Activated T-helper 2 cell treated with anti-CD3 and anti-CD28 coated beads, Interferon-gamma antibody, Interleukin-2, Interleukin-4, amounts not matched to agents 10 μg/mL and 5 μg/mL and 100 μg/mL, durations not matched to agents 14 hours and 24 hours and 36 hours (primary cell): ENCODE measurements around the gene GSG1L. TPM values are rescaled to one million over a fixed set of nuclear protein-coding genes. Genes with fewer than 3 reads are reported as not detected.

Experiments
- DNase-seq: peaks from one replicate; pipeline ENCODE4 v3.0.0; 2021; ENCODE audit warnings: low spot score
- H3K27ac Mint-ChIP-seq: one replicate; pipeline ENCODE4 v1.8.0; 2021; ENCODE audit warnings: mixed read lengths
- H3K27me3 Mint-ChIP-seq: one replicate; pipeline ENCODE4 v1.8.0; 2021; ENCODE audit warnings: low read depth, mixed read lengths
- H3K36me3 Mint-ChIP-seq: one replicate; pipeline ENCODE4 v1.8.0; 2021; ENCODE audit warnings: low read depth, mixed read lengths
- H3K4me1 Mint-ChIP-seq: one replicate; pipeline ENCODE4 v1.8.0; 2021; ENCODE audit warnings: low read depth, mixed read lengths
- H3K4me3 Mint-ChIP-seq: one replicate; pipeline ENCODE4 v1.8.0; 2021; ENCODE audit warnings: low read depth, mild to moderate bottlenecking, moderate library complexity, mixed read lengths
- H3K9me3 Mint-ChIP-seq: one replicate; pipeline ENCODE4 v1.8.0; 2021; ENCODE audit warnings: mixed read lengths
- intact Hi-C: fragments of 100-400 bp; cut with micrococcal nuclease; formaldehyde crosslinking; loops from one replicate; pipeline ENCODE4 v1.15.1; 2023
- total RNA-seq: library from RNA; stranded (reverse); gene quantifications from 2 replicates; pipeline ENCODE4 v1.2.3, GENCODE V29; 2022

Gene GSG1L
- total RNA-seq, 1 donor from 2014 or later, result not detected

DNA sequence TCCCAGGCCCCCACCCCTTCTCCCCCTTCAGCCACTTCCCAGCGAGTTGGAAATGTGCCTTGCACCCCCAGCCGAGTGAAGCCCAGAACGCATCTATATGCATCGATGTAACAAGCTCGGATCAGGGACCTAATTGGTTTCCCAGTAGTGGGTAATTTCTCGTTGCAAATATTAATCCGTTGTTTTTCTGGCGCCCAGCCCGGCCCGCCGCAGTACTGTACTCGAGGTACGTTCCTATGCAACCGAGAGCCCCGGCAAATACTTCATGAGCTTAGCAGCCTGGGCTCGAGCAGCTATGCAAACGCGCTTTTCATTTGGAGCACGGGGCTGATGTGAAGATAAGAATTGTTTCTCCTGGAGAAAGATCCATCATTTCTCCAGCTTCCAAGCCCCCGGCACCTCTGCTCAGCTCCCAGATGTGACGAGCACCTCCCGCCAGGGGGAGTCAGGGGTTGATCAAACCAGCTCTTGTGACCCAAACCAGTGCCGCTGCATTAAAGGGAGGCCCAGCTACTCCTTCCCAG, 283.8 kb downstream of the GSG1L start:
- H3K27me3 Mint-ChIP-seq, result no peaks in the 10 kb centered on the region
- H3K4me3 Mint-ChIP-seq, result no peak overlapping the region
- intact Hi-C loops, result no loop called here
- H3K9me3 Mint-ChIP-seq, result no peaks in the 10 kb centered on the region
- DNase-seq, result no peak
- no peaks in the 10 kb centered on the region for H3K36me3 Mint-ChIP-seq
- H3K27ac Mint-ChIP-seq, result no peak overlapping the region
- no peaks in the 10 kb centered on the region for H3K4me1 Mint-ChIP-seq

DNA sequence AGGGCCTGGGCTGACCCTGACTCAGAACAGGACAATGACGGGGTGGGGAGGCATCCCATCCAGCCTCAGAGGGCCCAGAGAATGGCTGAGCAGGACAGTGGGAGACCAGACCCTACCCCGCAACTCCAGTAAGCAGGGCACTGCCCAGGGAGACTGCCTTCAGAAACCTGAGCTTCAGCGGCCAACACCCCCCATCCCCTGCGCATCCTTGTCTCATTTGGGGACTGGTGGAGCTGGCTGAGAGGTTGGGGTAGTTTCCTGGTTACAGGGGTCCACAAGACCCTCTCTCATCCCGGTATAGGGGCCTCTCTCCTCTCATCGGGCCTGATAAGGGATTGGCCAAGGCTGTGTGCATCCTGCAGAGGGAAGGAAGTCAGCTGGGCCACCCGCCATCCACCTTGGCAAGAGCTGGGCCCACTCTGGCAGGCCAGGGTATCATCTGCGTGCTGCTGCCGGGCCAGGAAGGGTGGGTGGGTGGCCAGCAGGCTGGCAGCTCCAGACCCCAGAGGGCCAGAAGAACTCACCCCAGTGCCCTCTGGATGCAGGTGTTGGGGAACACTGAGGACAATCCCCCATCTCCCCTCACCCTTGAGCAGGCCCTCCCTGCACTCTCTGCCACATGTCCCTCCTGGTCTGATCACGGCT, 284.5 kb downstream of the GSG1L start:
- Mint-ChIP-seq H3K4me1 (no peaks in the 10 kb centered on the region), H3K27me3 (no peaks in the 10 kb centered on the region), H3K4me3 (no peak overlapping the region), H3K36me3 (no peaks in the 10 kb centered on the region), H3K27ac (no peak overlapping the region), H3K9me3 (no peaks in the 10 kb centered on the region)
- DNase-seq, result no peak
- intact Hi-C loops, result no loop called here

DNA sequence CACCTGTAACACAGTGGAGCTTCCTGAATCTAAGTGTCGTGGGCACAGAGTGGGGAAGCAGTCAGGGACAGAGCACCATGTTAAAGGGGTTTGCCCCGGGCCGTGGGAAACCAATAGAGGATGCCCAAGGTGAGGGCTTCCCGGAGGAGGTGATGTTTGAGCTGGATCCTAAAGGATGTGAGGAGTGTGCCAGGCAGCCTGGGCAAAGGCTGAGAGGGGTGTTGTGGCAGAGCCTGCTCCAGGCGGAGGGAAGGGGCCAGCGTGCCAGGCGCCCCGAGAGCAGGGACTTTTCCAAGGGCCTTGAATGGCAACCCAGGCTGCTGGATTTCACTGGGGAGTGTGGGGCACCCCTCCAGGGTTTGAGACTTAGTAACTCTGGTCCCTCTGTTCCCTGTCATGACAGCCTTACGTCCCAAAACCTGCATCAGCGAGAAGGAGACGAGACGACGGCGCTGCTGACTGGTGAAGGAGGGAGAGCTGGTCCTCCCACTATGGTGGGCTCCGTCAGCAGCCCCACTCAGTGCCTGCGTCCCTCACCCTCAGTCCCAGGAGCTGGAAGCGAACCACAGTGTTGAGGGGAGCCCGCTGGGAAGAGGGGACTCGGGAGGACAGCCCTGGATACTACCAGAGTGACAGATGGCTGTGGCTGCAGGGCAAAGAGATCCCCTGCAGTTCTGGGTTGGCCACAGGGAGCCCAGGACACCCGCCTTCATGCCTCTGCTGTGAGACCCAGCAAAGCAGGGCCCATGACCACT, 285.2 kb downstream of the GSG1L start:
- intact Hi-C loops, result no loop called here

DNA sequence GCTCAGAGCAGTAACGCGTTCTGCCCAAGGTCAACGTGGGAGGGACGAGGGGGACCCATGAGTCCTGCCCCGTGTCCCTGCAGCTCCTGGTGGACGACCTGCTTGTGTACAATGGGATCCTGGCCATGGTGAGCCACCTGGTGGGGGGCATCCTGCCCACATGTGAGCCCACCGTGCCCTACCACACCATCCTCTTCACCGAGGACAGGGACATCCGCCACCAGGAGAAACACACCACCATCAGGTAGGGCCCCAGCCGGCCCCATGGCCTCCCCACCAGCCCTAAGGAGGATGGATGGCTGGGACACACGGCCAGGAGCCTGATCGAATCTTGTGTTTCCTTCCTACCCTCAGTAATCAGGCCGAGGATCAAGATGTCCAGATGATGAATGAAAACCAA, 286.0 kb downstream of the GSG1L start:
- H3K36me3 Mint-ChIP-seq, result no peaks in the 10 kb centered on the region

More for the DNA sequence above, 285.2 kb downstream of the GSG1L start:
- no peak overlapping the region for H3K4me3 Mint-ChIP-seq
- DNase-seq, result no peak
- H3K36me3 Mint-ChIP-seq, result no peaks in the 10 kb centered on the region
- no peak overlapping the region for H3K27ac Mint-ChIP-seq
- H3K27me3 Mint-ChIP-seq, result no peaks in the 10 kb centered on the region
- no peaks in the 10 kb centered on the region for H3K4me1 Mint-ChIP-seq
- no peaks in the 10 kb centered on the region for H3K9me3 Mint-ChIP-seq

DNA sequence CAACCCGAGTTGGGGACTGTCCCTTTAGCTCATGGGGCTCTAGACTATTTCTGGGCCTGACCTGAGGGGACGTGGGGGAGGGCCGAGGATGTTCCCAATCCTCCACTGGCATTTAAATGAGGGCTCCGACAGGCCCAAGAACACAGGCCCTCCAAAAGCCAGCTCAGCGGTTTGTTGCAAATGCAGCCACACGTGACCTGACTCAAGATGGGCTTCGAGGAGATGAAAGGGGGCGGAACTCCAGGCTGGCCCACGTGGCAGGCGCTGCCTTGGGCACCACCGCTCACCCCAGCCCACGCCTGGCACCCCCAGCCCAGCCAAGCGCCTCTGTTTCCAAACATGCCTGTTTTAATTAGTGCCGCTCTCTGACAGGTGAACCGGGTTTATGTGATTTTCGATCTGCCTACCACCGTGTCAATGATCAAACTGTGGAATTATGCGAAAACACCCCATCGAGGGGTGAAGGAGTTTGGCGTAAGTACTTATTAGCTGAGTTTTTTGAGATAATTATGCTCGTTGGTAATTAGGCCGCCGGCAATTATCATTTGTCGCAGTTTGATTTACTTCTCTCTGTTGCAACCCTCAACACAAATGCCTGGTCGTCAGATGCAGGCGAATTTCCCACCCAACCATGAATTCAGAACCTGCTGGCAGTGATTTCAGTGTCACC, 286.8 kb downstream of the GSG1L start:
- no peaks in the 10 kb centered on the region for H3K27me3 Mint-ChIP-seq
- H3K27ac Mint-ChIP-seq, result no peak overlapping the region
- no peak overlapping the region for H3K4me3 Mint-ChIP-seq
- no peaks in the 10 kb centered on the region for H3K9me3 Mint-ChIP-seq
- no peaks in the 10 kb centered on the region for H3K4me1 Mint-ChIP-seq
- intact Hi-C loops, result no loop called here
- H3K36me3 Mint-ChIP-seq, result no peaks in the 10 kb centered on the region
- DNase-seq, result no peak

More for the DNA sequence above, 286.0 kb downstream of the GSG1L start:
- Mint-ChIP-seq H3K4me1 (no peaks in the 10 kb centered on the region), H3K27me3 (no peaks in the 10 kb centered on the region), H3K4me3 (no peak overlapping the region), H3K9me3 (no peaks in the 10 kb centered on the region), H3K27ac (no peak overlapping the region)
- intact Hi-C loops, result no loop called here
- no peak for DNase-seq

DNA sequence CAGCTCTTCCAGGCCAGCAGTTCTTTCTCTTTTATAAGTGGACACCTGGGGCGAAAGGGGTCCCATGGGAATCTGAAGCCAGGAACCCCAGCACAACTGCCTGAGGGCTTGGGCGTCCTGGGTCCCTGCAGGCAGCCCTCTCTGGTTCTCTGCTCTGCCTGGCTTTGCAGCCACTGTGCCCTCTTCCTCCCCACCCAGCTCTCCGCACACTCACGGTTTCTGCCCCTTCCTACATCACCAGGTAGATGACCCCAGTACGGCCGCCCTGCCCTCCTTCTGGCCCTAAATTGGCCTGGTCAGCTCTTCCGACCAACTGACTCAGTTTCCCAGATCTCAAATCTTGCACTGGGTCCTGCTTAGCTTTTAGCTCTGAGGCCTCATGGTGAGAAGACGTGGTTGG, 288.3 kb downstream of the GSG1L start:
- Mint-ChIP-seq H3K36me3 (no peaks in the 10 kb centered on the region), H3K4me1 (no peaks in the 10 kb centered on the region)

DNA sequence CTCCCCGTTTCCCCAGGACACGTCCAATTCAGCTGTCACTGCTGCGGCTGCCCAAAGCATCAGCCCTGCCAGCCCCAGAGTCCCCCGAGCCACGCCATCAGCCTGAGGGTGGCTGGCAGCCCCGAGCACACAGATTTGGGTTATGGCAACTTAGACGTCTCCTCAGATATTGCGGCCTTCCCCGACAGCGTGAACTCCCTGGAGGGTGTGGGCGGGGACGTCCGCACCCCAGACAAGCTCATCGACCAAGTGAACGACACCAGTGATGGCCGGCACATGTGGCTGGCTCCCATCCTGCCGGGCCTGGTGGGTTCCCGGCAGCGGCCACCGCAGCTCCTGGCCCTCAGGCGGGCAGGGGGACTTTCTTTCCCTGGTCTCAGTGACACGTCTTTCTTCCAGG, 288.7 kb downstream of the GSG1L start:
- Mint-ChIP-seq H3K4me3 (no peak overlapping the region), H3K27me3 (no peaks in the 10 kb centered on the region), H3K27ac (no peak overlapping the region), H3K9me3 (no peaks in the 10 kb centered on the region), H3K4me1 (no peaks in the 10 kb centered on the region), H3K36me3 (no peaks in the 10 kb centered on the region)
- DNase-seq, result no peak
- intact Hi-C loops, result no loop called here

More for the DNA sequence above, 288.3 kb downstream of the GSG1L start:
- no peak overlapping the region for H3K4me3 Mint-ChIP-seq
- H3K27me3 Mint-ChIP-seq, result no peaks in the 10 kb centered on the region
- no peak overlapping the region for H3K27ac Mint-ChIP-seq
- intact Hi-C loops, result no loop called here
- no peaks in the 10 kb centered on the region for H3K9me3 Mint-ChIP-seq
- no peak for DNase-seq

DNA sequence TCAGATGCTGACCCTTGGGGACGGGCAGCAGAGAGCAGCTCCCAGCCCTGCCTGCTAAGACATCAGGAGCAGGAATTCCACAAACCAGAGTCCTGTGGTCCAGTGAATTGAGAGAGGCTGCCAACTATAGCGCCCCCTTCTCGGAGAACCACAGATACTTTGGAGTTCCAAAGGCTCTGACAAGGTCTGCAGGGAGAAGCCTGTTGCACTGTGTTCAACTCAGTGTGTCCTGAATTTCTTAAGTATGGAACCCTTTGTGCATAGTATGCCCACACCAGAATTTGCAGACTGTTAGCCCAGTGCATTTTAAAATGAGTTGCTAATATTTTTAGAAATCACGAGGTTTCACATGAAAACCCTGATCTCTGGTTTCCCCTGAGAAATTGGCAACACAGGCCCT, 290.2 kb downstream of the GSG1L start:
- no peaks in the 10 kb centered on the region for H3K27me3 Mint-ChIP-seq
- no peak overlapping the region for H3K27ac Mint-ChIP-seq
- no peak overlapping the region for H3K4me3 Mint-ChIP-seq
- no peaks in the 10 kb centered on the region for H3K9me3 Mint-ChIP-seq
- DNase-seq, result no peak
- intact Hi-C loops, result no loop called here
- no peaks in the 10 kb centered on the region for H3K4me1 Mint-ChIP-seq
- no peaks in the 10 kb centered on the region for H3K36me3 Mint-ChIP-seq

DNA sequence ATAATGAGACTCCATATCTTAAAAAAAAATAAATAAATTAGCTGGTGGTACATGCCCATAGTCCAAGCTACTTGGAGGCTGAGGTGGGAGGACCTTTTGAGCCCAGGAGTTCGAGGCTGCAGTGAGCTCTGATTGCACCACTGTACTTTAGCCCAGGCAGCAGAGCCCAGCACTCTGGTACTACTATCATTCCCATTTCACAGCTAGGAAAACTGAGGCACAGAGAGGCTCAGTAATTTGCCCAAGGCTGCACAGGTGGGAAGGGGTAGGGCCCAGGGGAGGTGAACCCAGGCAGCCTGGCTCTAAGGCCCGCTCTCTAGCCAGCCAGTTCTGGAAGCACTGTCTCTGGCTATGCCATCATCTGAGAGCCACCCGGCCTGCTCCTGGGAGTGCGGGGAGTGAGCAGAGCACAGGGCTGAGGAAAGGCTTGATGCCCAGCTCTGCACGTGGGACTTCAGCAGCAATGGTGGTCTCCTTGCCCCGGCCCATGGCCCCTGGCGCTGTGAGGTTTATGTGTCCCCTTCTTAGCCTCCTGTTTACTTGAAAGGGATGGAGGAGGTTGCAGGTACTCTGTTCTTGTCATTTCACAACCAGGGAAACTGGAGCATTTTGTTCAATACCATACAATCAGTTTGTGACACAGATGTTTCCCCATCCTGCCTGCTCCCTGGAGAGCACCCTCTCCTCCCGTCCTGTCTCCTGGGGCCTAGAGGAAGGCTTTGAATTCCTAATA, 291.3 kb downstream of the GSG1L start:
- no peak overlapping the region for H3K27ac Mint-ChIP-seq
- H3K4me1 Mint-ChIP-seq, result no peaks in the 10 kb centered on the region
- no peak for DNase-seq
- H3K27me3 Mint-ChIP-seq, result no peaks in the 10 kb centered on the region
- H3K36me3 Mint-ChIP-seq, result no peaks in the 10 kb centered on the region
- H3K9me3 Mint-ChIP-seq, result no peaks in the 10 kb centered on the region
- intact Hi-C loops, result no loop called here
- H3K4me3 Mint-ChIP-seq, result no peak overlapping the region

DNA sequence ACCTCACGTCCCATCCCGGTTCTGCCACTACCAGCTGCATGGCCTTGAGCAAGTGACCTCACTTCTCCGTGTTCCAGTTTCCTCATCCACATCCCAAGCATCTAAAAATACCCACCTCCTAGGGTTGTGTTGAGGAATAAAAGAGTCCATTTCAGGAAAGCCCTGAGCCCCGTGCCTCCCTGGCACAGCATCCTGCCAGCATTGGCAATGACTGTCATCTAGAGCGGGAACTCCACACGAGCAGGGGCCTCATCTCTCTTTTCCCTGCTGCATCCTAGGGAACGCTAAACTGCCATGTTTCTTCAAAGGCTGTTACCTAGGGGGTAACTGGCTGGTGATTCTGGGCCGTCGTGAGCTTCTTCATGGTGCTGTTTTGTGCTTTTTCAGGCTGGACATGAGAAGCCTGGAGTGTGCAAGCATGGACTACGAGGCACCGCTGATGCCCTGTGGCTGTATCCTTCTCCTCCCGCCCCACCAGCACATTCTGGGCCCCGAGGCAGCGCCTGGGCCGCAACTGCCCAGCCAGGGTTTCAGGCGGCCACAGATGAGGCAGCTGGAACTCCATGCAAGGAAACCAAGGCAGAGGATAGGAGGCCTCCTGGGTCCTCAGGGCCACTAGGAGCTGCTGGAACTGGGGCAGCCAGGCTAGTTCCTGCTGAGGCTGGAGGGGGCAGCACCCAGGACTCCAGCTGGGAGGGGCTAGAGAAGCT, 292.2 kb downstream of the GSG1L start:
- no peak for DNase-seq

DNA sequence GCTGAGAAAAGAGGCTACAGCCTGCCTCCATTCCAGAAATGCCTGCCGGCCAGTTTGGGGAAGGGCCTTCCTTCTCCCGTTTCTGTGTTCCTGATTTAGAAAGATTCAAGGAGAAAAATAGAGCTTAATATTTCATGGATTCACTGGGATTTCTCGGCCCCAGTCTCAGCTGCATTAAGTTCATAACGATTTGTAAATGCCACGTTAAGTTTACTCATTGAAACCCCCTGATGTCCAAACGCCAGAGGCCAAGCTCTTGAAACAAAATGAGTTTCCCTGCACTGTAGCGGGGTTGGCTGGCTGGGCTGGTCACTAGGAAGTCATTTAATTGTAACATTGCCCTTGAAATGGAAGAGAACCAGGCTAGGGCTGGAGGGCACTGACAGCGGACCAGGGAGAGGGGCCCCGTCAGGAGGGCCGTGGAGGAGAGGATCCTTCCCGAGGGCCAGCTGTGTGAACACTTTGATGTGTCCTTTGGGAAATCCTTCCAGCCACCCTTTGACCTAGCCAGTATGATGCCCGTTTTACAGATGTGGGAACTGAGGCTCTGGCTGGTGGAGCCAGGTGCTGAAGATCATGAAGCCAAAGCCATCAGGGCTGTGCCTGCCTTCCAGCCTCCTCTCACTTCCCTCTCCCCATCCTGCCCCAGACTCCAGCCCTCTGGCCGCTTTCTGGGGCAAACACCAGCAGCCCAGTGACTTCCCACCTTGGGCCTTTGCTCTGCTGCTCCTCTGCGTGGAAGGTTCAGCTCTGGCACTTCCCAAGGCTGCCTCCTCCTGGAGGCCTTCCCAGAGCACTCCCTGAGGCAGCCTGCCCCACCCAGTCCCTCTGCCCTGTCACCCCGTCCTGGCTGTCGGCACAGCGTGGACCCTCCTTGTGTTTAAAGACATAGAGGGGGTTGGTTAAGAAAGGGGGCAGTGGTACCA, 293.0 kb downstream of the GSG1L start:
- Mint-ChIP-seq H3K4me3 (no peak overlapping the region), H3K27me3 (no peaks in the 10 kb centered on the region), H3K4me1 (no peaks in the 10 kb centered on the region), H3K27ac (no peak overlapping the region), H3K9me3 (no peaks in the 10 kb centered on the region), H3K36me3 (no peaks in the 10 kb centered on the region)
- no peak for DNase-seq
- intact Hi-C loops, result no loop called here

More for the DNA sequence above, 292.2 kb downstream of the GSG1L start:
- H3K36me3 Mint-ChIP-seq, result no peaks in the 10 kb centered on the region
- intact Hi-C loops, result no loop called here
- no peaks in the 10 kb centered on the region for H3K27me3 Mint-ChIP-seq
- H3K4me1 Mint-ChIP-seq, result no peaks in the 10 kb centered on the region
- no peaks in the 10 kb centered on the region for H3K9me3 Mint-ChIP-seq
- no peak overlapping the region for H3K27ac Mint-ChIP-seq
- H3K4me3 Mint-ChIP-seq, result no peak overlapping the region
